Osteoblast (primary cell): ENCODE measurements around the gene MR1. TPM values are rescaled to one million over a fixed set of nuclear protein-coding genes. Genes with fewer than 3 reads are reported as not detected.
A peak's percentile ranks its signal among the peaks of the same experiment; 100 is the strongest.

Experiments
- DNase-seq: peaks from one replicate; pipeline ENCODE4 v3.0.0; 2011; ENCODE audit warnings: low spot score, mixed read lengths; ENCODE audit not compliant: insufficient read length; ENCODE audit errors: missing footprints
- H2AFZ ChIP-seq: 2 replicates; pipeline ENCODE4 v1.6.0; 2011; ENCODE audit warnings: mild to moderate bottlenecking, low read length
- H3K27ac ChIP-seq: 2 replicates; pipeline ENCODE4 v1.5.1; 2011; ENCODE audit warnings: mild to moderate bottlenecking, low read depth, low read length, moderate library complexity
- H3K27me3 ChIP-seq: 2 replicates; pipeline ENCODE4 v1.6.0; 2012; ENCODE audit warnings: mild to moderate bottlenecking, control low read depth, inconsistent platforms, low read length, moderate library complexity; ENCODE audit not compliant: insufficient read depth
- H3K36me3 ChIP-seq: 2 replicates; pipeline ENCODE4 v1.5.1; 2011; ENCODE audit warnings: mild to moderate bottlenecking, low read length, control low read depth, moderate library complexity; ENCODE audit not compliant: insufficient read depth
- H3K4me1 ChIP-seq: 2 replicates; pipeline ENCODE4 v1.5.1; 2011; ENCODE audit warnings: mild to moderate bottlenecking, low read length, control low read depth, moderate library complexity; ENCODE audit not compliant: insufficient read depth
- H3K4me2 ChIP-seq: 2 replicates; pipeline ENCODE4 v1.6.0; 2011; ENCODE audit warnings: mild to moderate bottlenecking, low read length; ENCODE audit not compliant: insufficient read depth
- H3K4me3 ChIP-seq: fragments of 200-600 bp; sonication (generic); 3 replicates; pipeline ENCODE4 v1.5.1; 2012; ENCODE audit warnings: mild to moderate bottlenecking, low read length, inconsistent platforms; ENCODE audit not compliant: insufficient read depth
- H3K79me2 ChIP-seq: 2 replicates; pipeline ENCODE4 v1.6.0; 2012; ENCODE audit warnings: mild to moderate bottlenecking, low read length, control low read depth, inconsistent platforms; ENCODE audit not compliant: insufficient read depth
- H3K9me3 ChIP-seq: 2 replicates; pipeline ENCODE4 v1.5.1; 2011; ENCODE audit warnings: low read depth, low read length, control low read depth
- H4K20me1 ChIP-seq: 2 replicates; pipeline ENCODE4 v1.6.0; 2012; ENCODE audit warnings: mild to moderate bottlenecking, low read length, control low read depth; ENCODE audit not compliant: insufficient read depth
- total RNA-seq: library from RNA; depleted of rRNA; stranded (reverse); fragments of >200 nt; gene quantifications from 2 replicates; pipeline ENCODE4 v1.2.3, GENCODE V29; 2012
- TF ChIP-seq, protein P1 (sequence below): IDR thresholded peaks from 2 replicates; pipeline ENCODE4 v1.5.1; 2011; ENCODE audit warnings: mild to moderate bottlenecking, low read depth, low read length, moderate library complexity; ENCODE audit errors: extremely low read depth

MR1 gene
- total RNA-seq, 1 donor, result 29.3 TPM

DNA sequence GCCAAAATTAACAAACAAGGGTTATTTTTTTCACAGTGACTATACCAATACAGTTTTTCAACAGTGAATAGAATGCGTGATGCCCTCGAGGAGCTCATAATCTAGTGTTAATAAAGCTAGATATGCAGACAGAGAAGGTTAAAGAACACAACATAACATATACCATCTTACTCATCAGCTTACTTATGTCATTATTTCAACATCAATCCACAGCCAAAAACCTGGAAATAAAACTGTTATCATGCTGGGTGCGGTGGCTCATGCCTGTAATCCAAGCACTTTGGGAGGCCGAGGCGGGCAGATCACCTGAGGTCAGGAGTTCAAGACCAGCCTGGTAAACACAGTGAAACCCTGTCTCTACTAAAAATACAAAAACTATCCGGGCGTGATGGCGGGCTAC, 17.2 kb upstream of the MR1 start:
- Histone ChIP-seq H3K27ac (no peak overlapping the region), H3K36me3 (no peaks in the 10 kb centered on the region), H3K79me2 (peaks cover 93% of the 10 kb centered on the region), H3K4me1 (peaks cover 36% of the 10 kb centered on the region), H3K9me3 (no peaks in the 10 kb centered on the region), H2AFZ (no peak overlapping the region), H3K4me2 (no peak overlapping the region), H4K20me1 (peaks cover 39% of the 10 kb centered on the region), H3K4me3 (no peak overlapping the region), H3K27me3 (no peaks in the 10 kb centered on the region)
- DNase-seq, result no peak
- TF ChIP-seq, protein P1, sequence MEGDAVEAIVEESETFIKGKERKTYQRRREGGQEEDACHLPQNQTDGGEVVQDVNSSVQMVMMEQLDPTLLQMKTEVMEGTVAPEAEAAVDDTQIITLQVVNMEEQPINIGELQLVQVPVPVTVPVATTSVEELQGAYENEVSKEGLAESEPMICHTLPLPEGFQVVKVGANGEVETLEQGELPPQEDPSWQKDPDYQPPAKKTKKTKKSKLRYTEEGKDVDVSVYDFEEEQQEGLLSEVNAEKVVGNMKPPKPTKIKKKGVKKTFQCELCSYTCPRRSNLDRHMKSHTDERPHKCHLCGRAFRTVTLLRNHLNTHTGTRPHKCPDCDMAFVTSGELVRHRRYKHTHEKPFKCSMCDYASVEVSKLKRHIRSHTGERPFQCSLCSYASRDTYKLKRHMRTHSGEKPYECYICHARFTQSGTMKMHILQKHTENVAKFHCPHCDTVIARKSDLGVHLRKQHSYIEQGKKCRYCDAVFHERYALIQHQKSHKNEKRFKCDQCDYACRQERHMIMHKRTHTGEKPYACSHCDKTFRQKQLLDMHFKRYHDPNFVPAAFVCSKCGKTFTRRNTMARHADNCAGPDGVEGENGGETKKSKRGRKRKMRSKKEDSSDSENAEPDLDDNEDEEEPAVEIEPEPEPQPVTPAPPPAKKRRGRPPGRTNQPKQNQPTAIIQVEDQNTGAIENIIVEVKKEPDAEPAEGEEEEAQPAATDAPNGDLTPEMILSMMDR, result no peak

DNA sequence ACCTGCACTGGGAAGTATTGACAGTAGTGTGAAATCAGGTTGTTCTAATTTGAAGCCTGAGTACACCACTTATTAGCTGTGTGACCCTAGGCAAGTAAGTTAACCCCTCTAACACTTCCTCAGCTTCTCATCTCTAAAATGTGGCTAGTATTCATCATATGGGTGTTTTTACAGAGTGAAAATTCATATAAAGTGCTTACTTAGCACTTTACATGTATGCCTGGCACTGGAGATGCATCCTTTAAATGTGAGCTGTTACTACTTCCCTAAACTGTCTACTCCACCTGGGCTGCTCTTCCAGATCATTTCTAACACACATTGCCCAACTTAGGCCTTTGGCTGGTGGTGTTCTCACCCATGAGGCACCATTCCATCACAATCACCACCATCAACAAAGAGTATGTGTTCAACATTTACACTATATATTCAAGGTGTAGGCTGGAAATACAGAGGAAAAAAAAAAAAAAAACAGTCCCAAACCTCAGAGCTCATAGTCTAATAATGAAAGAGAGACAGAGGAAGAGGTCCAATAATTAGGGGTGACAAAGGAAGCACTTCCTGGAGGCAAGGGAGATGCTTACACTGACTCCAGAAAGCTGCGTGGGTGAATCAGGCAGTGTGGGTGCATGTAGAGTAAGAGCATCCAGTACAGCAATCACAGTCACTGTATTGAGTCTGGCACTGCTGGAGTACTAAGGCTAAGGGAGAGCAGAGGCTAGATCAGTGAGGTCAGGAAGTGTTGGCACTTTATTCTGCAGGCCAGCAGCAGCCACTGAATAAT, 14.7 kb upstream of the MR1 start:
- H3K4me2 ChIP-seq, result peak overlapping the region; percentile 8

DNA sequence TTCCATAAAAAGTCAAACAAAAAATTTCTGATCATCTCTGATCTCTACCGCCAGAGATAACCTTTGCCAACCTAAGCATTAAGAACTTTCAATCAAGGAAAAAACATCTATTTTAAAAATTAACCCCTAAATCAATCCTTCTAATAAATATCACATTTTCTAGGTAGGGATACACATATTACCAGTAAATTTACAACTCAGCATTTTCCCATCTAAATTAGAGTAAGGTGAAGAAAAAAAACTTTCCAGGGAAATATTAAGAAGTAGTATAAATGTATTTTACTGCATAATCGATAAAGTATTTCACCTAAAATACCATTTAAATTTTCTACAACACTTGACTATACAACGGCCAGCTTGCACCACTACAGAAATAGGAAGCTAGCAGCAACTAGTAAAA, 12.6 kb upstream of the MR1 start:
- no peaks in the 10 kb centered on the region for H3K9me3 ChIP-seq
- H3K27me3 ChIP-seq, result no peaks in the 10 kb centered on the region
- peak overlapping the region; percentile 95 for H3K4me2 ChIP-seq
- H3K79me2 ChIP-seq, result peaks cover 53% of the 10 kb centered on the region
- H4K20me1 ChIP-seq, result peaks cover 35% of the 10 kb centered on the region
- H3K27ac ChIP-seq, result peak overlapping the region; percentile 70
- TF ChIP-seq, protein P1, result no peak
- H2AFZ ChIP-seq, result no peak overlapping the region
- no peaks in the 10 kb centered on the region for H3K36me3 ChIP-seq
- DNase-seq, result no peak
- H3K4me3 ChIP-seq, result peak overlapping the region; percentile 95
- peaks cover 20% of the 10 kb centered on the region for H3K4me1 ChIP-seq

More for the DNA sequence above, 14.7 kb upstream of the MR1 start:
- H3K27ac ChIP-seq, result no peak overlapping the region
- H3K4me3 ChIP-seq, result no peak overlapping the region
- peaks cover 39% of the 10 kb centered on the region for H4K20me1 ChIP-seq
- no peak overlapping the region for H2AFZ ChIP-seq
- no peaks in the 10 kb centered on the region for H3K27me3 ChIP-seq
- TF ChIP-seq, protein P1, result no peak
- H3K9me3 ChIP-seq, result no peaks in the 10 kb centered on the region
- DNase-seq, result no peak
- no peaks in the 10 kb centered on the region for H3K36me3 ChIP-seq
- peaks cover 20% of the 10 kb centered on the region for H3K4me1 ChIP-seq
- H3K79me2 ChIP-seq, result peaks cover 73% of the 10 kb centered on the region

DNA sequence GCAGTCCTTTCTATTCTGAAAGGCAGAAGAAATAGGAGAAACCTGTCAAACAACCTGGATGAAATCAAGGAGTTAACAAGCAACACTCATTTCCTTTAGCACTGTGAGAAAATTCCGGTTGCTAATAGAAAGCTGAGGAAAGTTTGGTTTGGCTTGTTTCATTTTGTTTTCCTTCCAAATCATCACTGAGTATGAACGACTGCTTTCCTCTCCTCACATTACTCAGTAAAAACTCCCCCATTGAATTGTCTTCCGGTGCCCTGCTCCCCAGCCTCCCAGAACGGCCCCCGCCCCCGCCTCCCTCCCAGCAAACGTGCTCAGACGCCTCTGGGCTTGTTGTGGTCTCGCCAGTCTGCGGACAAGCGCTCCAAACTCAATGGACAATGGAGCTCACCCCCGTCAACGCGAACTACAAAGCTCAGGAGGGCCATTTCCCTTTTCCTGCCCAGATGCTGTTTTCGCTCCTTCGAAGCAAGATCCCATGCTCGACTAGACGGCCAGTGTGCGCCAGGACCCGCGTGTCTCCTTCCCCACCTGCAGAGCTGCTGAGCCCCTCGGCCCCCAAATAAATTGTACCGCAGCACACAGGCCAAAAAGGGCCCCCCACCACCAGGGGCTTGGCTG, 11.9 kb upstream of the MR1 start:
- Histone ChIP-seq H3K36me3 (no peaks in the 10 kb centered on the region), H3K9me3 (no peaks in the 10 kb centered on the region), H3K4me1 (peaks cover 20% of the 10 kb centered on the region), H2AFZ (peak overlapping the region; percentile 48), H3K27ac (peak overlapping the region; percentile 70), H3K79me2 (peaks cover 46% of the 10 kb centered on the region), H3K4me3 (peak overlapping the region; percentile 95), H3K4me2 (peak overlapping the region; percentile 95), H4K20me1 (peaks cover 30% of the 10 kb centered on the region), H3K27me3 (no peaks in the 10 kb centered on the region)
- peak; percentile 88 for DNase-seq
- TF ChIP-seq, protein P1, result no peak
